Neural cell (in vitro differentiated cells): ENCODE data around the gene TOR1A. TPM values are rescaled to one million over a fixed set of nuclear protein-coding genes. Genes with fewer than 3 reads are reported as not detected.

Source experiments
- H2AFZ ChIP-seq: fragments of 200-600, 300-800 bp; sonication (generic), shearing (Covaris generic); 2 replicates; pipeline ENCODE4 v1.6.0; 2014; ENCODE audit warnings: low read depth, mild to moderate bottlenecking, antibody characterized with exemption, low read length, moderate library complexity
- H3F3A ChIP-seq: fragments of 200-600 bp; shearing (Covaris generic); 2 replicates; pipeline ENCODE4 v1.6.1; 2016; ENCODE audit warnings: mild to moderate bottlenecking, moderate library complexity, mixed read lengths, antibody characterized with exemption, low read length; ENCODE audit not compliant: insufficient read depth, poor library complexity, severe bottlenecking
- H3K27ac ChIP-seq: fragments of 200-600, 300-800 bp; sonication (generic), shearing (Covaris generic); 2 replicates; pipeline ENCODE4 v1.5.1; 2014; ENCODE audit warnings: mild to moderate bottlenecking, low read length, moderate library complexity
- H3K27me3 ChIP-seq: fragments of 300-800, 200-600 bp; sonication (generic), shearing (Covaris generic); 2 replicates; pipeline ENCODE4 v1.6.0; 2014; ENCODE audit warnings: mild to moderate bottlenecking, low read depth, low read length, moderate library complexity; ENCODE audit not compliant: insufficient read depth
- H3K36me3 ChIP-seq: fragments of 300-800, 200-600 bp; sonication (generic), shearing (Covaris generic); 2 replicates; pipeline ENCODE4 v1.5.1; 2014; ENCODE audit warnings: mild to moderate bottlenecking, antibody characterized with exemption, low read length, moderate library complexity; ENCODE audit not compliant: insufficient read depth
- H3K4me2 ChIP-seq: fragments of 300-800, 200-600 bp; sonication (generic), shearing (Covaris generic); 2 replicates; pipeline ENCODE4 v1.6.0; 2014; ENCODE audit warnings: mild to moderate bottlenecking, low read length
- H3K4me3 ChIP-seq: fragments of 300-800, 200-600 bp; sonication (generic), shearing (Covaris generic); 2 replicates; pipeline ENCODE4 v1.5.1; 2014; ENCODE audit warnings: mild to moderate bottlenecking, low read length, moderate library complexity
- H3K79me2 ChIP-seq: fragments of 200-600 bp; shearing (Covaris generic); replicated peaks from 2 replicates; pipeline ENCODE4 v1.6.0; 2014; ENCODE audit warnings: mild to moderate bottlenecking, low read length, moderate library complexity; ENCODE audit not compliant: insufficient read depth
- H3K9ac ChIP-seq: fragments of 300-800, 200-600 bp; sonication (generic), shearing (Covaris generic); 2 replicates; pipeline ENCODE4 v1.6.1; 2016; ENCODE audit warnings: mild to moderate bottlenecking, low read length, mixed read lengths
- H3K9me2 ChIP-seq: fragments of 200-600 bp; shearing (Covaris generic); 2 replicates; pipeline ENCODE4 v1.6.1; 2016; ENCODE audit warnings: mild to moderate bottlenecking, low read length, mixed read lengths; ENCODE audit not compliant: insufficient read depth
- H3K9me3 ChIP-seq: fragments of 200-600, 300-800 bp; sonication (generic), shearing (Covaris generic); 2 replicates; pipeline ENCODE4 v1.6.1; 2016; ENCODE audit warnings: mild to moderate bottlenecking, mixed run types, low read length, moderate library complexity, mixed read lengths
- H4K20me1 ChIP-seq: fragments of 200-600 bp; shearing (Covaris generic); 2 replicates; pipeline ENCODE4 v1.6.1; 2016; ENCODE audit warnings: mild to moderate bottlenecking, mixed run types; ENCODE audit not compliant: insufficient read depth
- EP300 ChIP-seq: fragments of 450-650 bp; conservative IDR thresholded peaks from 2 replicates; pipeline ENCODE4 v1.6.1; 2014; ENCODE audit warnings: antibody characterized with exemption, mild to moderate bottlenecking, moderate library complexity; ENCODE audit not compliant: poor library complexity, severe bottlenecking
- EZH2 ChIP-seq: fragments of 200-600, 300-800 bp; shearing (Covaris generic), sonication (generic); IDR thresholded peaks from 2 replicates; pipeline ENCODE4 v1.6.1; 2014; ENCODE audit warnings: antibody characterized with exemption, low read length, borderline replicate concordance, mild to moderate bottlenecking; ENCODE audit not compliant: insufficient read depth, poor library complexity, severe bottlenecking
- MXI1 ChIP-seq: fragments of 450-650 bp; conservative IDR thresholded peaks from 2 replicates; pipeline ENCODE4 v1.6.1; 2014; ENCODE audit warnings: antibody characterized with exemption, mild to moderate bottlenecking; ENCODE audit not compliant: poor library complexity, severe bottlenecking
- POLR2AphosphoS5 ChIP-seq: IDR thresholded peaks from 2 replicates; pipeline ENCODE4 v1.6.1; 2012
- RAD21 ChIP-seq: fragments of 450-650 bp; conservative IDR thresholded peaks from 2 replicates; pipeline ENCODE4 v1.6.1; 2014; ENCODE audit warnings: antibody characterized with exemption, mild to moderate bottlenecking, moderate library complexity
- SMC3 ChIP-seq: fragments of 450-650 bp; conservative IDR thresholded peaks from 2 replicates; pipeline ENCODE4 v1.6.1; 2014; ENCODE audit warnings: antibody characterized with exemption, mild to moderate bottlenecking, moderate library complexity; ENCODE audit not compliant: poor library complexity
- TAF1 ChIP-seq: IDR thresholded peaks from 2 replicates; pipeline ENCODE4 v1.6.1; 2012; ENCODE audit warnings: low read depth
- polyA plus RNA-seq: library from polyadenylated mRNA; depleted of rRNA; stranded (reverse); fragments of >200 nt; gene quantifications from 2 replicates; pipeline ENCODE4 v1.2.3, GENCODE V29; 2014
- TF ChIP-seq, protein P1 (sequence below): IDR thresholded peaks from 2 replicates; pipeline ENCODE4 v1.6.1; 2012; ENCODE audit warnings: borderline replicate concordance
- TF ChIP-seq, protein P2 (sequence below): fragments of 450-650 bp; IDR thresholded peaks from 2 replicates; pipeline ENCODE4 v1.5.1; 2014; ENCODE audit warnings: antibody characterized with exemption, mild to moderate bottlenecking, moderate library complexity; ENCODE audit not compliant: poor library complexity, severe bottlenecking

TOR1A gene
- polyA plus RNA-seq, 1 donor from 2014 or later: 56.3 TPM

DNA sequence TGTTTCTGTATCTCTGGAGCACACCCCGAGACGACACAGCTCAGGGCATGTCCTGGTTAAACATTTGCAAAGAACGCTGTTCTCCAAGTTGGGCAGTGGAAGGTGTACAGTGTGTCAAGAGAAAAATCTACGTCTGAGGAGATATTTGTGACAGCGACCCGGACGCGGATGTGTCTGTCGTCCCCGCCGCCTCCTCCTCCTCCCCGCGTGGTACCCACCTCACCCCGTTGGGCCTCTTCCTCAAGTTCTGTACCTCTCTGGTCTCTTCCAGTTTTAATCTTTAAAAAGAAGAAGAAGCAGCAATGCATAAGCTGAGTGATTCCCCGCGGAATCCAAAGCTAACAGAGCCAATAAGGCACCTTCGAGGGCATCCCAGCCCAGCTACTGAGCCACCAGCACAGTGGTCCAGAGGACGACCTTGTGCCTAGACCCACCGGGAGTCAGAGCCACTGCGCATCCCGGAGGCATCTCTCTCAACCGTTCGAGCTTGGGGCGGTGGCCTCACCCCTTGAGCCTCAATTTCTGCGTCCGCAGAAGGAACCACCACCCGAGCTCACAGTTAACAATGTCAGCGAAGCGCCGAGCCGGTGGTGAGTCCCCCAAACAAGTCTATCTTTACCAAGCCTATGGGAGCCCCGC, 10.7 kb upstream of the TOR1A start:
- Histone ChIP-seq H3K4me3 (peak overlapping the region; percentile 81), H3F3A (no peaks in the 10 kb centered on the region), H2AFZ (peak overlapping the region; percentile 81)

GRCh38 chr9:129832982-129833381, 9.0 kb upstream of the TOR1A start:
- no peaks in the 10 kb centered on the region for H3K9me2 ChIP-seq
- H3K36me3 ChIP-seq: no peaks in the 10 kb centered on the region
- no peak overlapping the region for H2AFZ ChIP-seq
- no peak overlapping the region for H3K4me3 ChIP-seq
- no peak overlapping the region for H3K9ac ChIP-seq
- H3K4me2 ChIP-seq: no peak overlapping the region
- no peak overlapping the region for H3K27ac ChIP-seq
- H4K20me1 ChIP-seq: no peaks in the 10 kb centered on the region
- H3K9me3 ChIP-seq: no peaks in the 10 kb centered on the region
- peaks cover 34% of the 10 kb centered on the region for H3K79me2 ChIP-seq
- TF ChIP-seq SMC3 (no peak), TAF1 (no peak), RAD21 (no peak), EP300 (no peak), POLR2AphosphoS5 (no peak), EZH2 (no peak), MXI1 (no peak)
- TF ChIP-seq, protein P1, sequence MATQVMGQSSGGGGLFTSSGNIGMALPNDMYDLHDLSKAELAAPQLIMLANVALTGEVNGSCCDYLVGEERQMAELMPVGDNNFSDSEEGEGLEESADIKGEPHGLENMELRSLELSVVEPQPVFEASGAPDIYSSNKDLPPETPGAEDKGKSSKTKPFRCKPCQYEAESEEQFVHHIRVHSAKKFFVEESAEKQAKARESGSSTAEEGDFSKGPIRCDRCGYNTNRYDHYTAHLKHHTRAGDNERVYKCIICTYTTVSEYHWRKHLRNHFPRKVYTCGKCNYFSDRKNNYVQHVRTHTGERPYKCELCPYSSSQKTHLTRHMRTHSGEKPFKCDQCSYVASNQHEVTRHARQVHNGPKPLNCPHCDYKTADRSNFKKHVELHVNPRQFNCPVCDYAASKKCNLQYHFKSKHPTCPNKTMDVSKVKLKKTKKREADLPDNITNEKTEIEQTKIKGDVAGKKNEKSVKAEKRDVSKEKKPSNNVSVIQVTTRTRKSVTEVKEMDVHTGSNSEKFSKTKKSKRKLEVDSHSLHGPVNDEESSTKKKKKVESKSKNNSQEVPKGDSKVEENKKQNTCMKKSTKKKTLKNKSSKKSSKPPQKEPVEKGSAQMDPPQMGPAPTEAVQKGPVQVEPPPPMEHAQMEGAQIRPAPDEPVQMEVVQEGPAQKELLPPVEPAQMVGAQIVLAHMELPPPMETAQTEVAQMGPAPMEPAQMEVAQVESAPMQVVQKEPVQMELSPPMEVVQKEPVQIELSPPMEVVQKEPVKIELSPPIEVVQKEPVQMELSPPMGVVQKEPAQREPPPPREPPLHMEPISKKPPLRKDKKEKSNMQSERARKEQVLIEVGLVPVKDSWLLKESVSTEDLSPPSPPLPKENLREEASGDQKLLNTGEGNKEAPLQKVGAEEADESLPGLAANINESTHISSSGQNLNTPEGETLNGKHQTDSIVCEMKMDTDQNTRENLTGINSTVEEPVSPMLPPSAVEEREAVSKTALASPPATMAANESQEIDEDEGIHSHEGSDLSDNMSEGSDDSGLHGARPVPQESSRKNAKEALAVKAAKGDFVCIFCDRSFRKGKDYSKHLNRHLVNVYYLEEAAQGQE: no peak
- TF ChIP-seq, protein P2, sequence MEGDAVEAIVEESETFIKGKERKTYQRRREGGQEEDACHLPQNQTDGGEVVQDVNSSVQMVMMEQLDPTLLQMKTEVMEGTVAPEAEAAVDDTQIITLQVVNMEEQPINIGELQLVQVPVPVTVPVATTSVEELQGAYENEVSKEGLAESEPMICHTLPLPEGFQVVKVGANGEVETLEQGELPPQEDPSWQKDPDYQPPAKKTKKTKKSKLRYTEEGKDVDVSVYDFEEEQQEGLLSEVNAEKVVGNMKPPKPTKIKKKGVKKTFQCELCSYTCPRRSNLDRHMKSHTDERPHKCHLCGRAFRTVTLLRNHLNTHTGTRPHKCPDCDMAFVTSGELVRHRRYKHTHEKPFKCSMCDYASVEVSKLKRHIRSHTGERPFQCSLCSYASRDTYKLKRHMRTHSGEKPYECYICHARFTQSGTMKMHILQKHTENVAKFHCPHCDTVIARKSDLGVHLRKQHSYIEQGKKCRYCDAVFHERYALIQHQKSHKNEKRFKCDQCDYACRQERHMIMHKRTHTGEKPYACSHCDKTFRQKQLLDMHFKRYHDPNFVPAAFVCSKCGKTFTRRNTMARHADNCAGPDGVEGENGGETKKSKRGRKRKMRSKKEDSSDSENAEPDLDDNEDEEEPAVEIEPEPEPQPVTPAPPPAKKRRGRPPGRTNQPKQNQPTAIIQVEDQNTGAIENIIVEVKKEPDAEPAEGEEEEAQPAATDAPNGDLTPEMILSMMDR: no peak
- no peaks in the 10 kb centered on the region for H3F3A ChIP-seq
- no peaks in the 10 kb centered on the region for H3K27me3 ChIP-seq

More for the DNA sequence above, 10.7 kb upstream of the TOR1A start:
- H4K20me1 ChIP-seq: no peaks in the 10 kb centered on the region
- H3K9me3 ChIP-seq: no peaks in the 10 kb centered on the region
- peak overlapping the region; percentile 81 for H3K4me2 ChIP-seq
- no peaks in the 10 kb centered on the region for H3K36me3 ChIP-seq
- H3K9me2 ChIP-seq: no peaks in the 10 kb centered on the region
- peak overlapping the region; percentile 90 for H3K9ac ChIP-seq
- no peak for TF ChIP-seq POLR2AphosphoS5
- peaks cover 34% of the 10 kb centered on the region for H3K79me2 ChIP-seq
- no peaks in the 10 kb centered on the region for H3K27me3 ChIP-seq
- H3K27ac ChIP-seq: peak overlapping the region; percentile 64
